HG03558 (cell line): Measurements from ENCODE around the gene CACNB4.
"Not testable (repeated sequence)": the region's sequence is repeated elsewhere in the genome, so short reads cannot be mapped to it uniquely, and the experiment has no call there.

ENCODE experiments used
- ATAC-seq: cut with Tn5 transposase; IDR thresholded peaks from one replicate; pipeline ENCODE4 v1.9.1; 2021; ENCODE audit warnings: moderate number of reproducible peaks; ENCODE audit not compliant: unreplicated experiment; ENCODE audit errors: extremely low read depth

The CACNB4 gene

GRCh38 chr2:152028182-152028862 is 70.5 kb downstream of the CACNB4 start:
- no peak for ATAC-seq

GRCh38 chr2:152025678-152026287 is 73.1 kb downstream of the CACNB4 start:
- ATAC-seq: peak; percentile 79

- no peak for ATAC-seq
Measured at GRCh38 chr2:152024477-152024876, 74.4 kb downstream of the CACNB4 start.

GRCh38 chr2:152022090-152022489 is 76.8 kb downstream of the CACNB4 start:
- ATAC-seq: no peak

- ATAC-seq: not testable (repeated sequence)
Measured at GRCh38 chr2:152021001-152021400, 77.8 kb downstream of the CACNB4 start.

- ATAC-seq: no peak
Measured at GRCh38 chr2:152019732-152020131, 79.1 kb downstream of the CACNB4 start.

GRCh38 chr2:152016181-152017120 is 82.4 kb downstream of the CACNB4 start:
- ATAC-seq: no peak

GRCh38 chr2:152015552-152015951 is 83.3 kb downstream of the CACNB4 start:
- ATAC-seq: no peak

- no peak for ATAC-seq
Measured at GRCh38 chr2:152012697-152013096, 86.1 kb downstream of the CACNB4 start.

- ATAC-seq: no peak
Measured at GRCh38 chr2:152011724-152012123, 87.1 kb downstream of the CACNB4 start.

GRCh38 chr2:152005607-152006006 is 93.2 kb downstream of the CACNB4 start:
- ATAC-seq: no peak

- ATAC-seq: not testable (repeated sequence)
Measured at GRCh38 chr2:152003283-152003682, 95.6 kb downstream of the CACNB4 start.

- peak; percentile 73 for ATAC-seq
Measured at GRCh38 chr2:151999053-151999452, 99.8 kb downstream of the CACNB4 start.

GRCh38 chr2:151996243-151997003 is 102.4 kb downstream of the CACNB4 start:
- no peak for ATAC-seq

- no peak for ATAC-seq
Measured at GRCh38 chr2:151995161-151995557, 103.7 kb downstream of the CACNB4 start.

- not testable (repeated sequence) for ATAC-seq
Measured at GRCh38 chr2:151994178-151994577, 104.7 kb downstream of the CACNB4 start.

- ATAC-seq: no peak
Measured at GRCh38 chr2:151991010-151991409, 107.8 kb downstream of the CACNB4 start.

- ATAC-seq: no peak
Measured at GRCh38 chr2:151989378-151989777, 109.5 kb downstream of the CACNB4 start.

GRCh38 chr2:151987484-151987883 is 111.4 kb downstream of the CACNB4 start:
- ATAC-seq: no peak

GRCh38 chr2:151984424-151985083 is 114.3 kb downstream of the CACNB4 start:
- no peak for ATAC-seq
